GM10248 (cell line): ENCODE data around the gene GSK3A.

Source experiments
- CTCF ChIA-PET: fragments of 300-600 bp; sonication (Branson Sonifier 250); formaldehyde crosslinking; extraction: SDS; loops from one replicate; lab custom pipeline; 2021; ENCODE audit warnings: antibody characterized with exemption; lab: Yijun Ruan, JAX
- POLR2A ChIA-PET: fragments of 350-650 bp; sonication (Branson Sonifier 250); formaldehyde crosslinking; extraction: SDS; loops from one replicate; lab custom pipeline; 2020; ENCODE audit warnings: antibody characterized with exemption; lab: Yijun Ruan, JAX
- DNase-seq: peaks from one replicate; pipeline ENCODE4 v3.0.0; 2012; ENCODE audit errors: extremely low spot score
- TF ChIP-seq, protein P1 (sequence below): IDR thresholded peaks from 2 replicates; pipeline ENCODE4 v1.5.1; 2012; ENCODE audit warnings: mild to moderate bottlenecking, low read depth; ENCODE audit errors: extremely low read depth, missing control alignments, control extremely low read depth

Gene GSK3A

DNA sequence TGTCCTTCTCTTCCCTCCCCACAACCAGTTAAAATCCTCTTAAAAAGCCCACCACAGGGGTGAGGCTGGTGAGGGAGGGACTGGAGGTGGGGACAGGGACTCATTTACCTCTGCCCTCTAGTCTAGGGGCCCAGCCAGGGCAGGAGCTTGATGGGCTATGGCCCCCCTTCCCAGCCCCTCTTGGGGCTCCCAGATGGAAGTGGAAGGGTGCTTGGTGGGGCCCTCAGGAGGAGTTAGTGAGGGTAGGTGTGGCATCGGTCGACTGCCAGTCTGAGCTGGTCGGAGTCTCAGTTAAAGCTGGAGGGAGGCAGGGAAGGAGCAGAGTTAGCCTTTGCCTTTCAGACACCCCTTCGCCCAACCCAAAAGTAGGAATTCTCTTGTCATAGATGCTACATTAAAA, 11.8 kb downstream of the GSK3A start:
- POLR2A ChIA-PET, result no interaction called here
- TF ChIP-seq, protein P1, sequence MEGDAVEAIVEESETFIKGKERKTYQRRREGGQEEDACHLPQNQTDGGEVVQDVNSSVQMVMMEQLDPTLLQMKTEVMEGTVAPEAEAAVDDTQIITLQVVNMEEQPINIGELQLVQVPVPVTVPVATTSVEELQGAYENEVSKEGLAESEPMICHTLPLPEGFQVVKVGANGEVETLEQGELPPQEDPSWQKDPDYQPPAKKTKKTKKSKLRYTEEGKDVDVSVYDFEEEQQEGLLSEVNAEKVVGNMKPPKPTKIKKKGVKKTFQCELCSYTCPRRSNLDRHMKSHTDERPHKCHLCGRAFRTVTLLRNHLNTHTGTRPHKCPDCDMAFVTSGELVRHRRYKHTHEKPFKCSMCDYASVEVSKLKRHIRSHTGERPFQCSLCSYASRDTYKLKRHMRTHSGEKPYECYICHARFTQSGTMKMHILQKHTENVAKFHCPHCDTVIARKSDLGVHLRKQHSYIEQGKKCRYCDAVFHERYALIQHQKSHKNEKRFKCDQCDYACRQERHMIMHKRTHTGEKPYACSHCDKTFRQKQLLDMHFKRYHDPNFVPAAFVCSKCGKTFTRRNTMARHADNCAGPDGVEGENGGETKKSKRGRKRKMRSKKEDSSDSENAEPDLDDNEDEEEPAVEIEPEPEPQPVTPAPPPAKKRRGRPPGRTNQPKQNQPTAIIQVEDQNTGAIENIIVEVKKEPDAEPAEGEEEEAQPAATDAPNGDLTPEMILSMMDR, result no peak
- no peak for DNase-seq
- CTCF ChIA-PET, result interaction anchor here (1.0 to 2.0 kb wide), 5 partner anchors 9 to 66 kb away, joined by 3 to 6 read pairs (median 4); partner anchors contain the start of gene ZNF526

- TF ChIP-seq, protein P1, result no peak
- DNase-seq, result no peak
- ChIA-PET CTCF (interaction anchor here (1.1 to 2.0 kb wide), 6 partner anchors 9 to 66 kb away, joined by 3 to 6 read pairs (median 4); partner anchors contain the start of gene ZNF526), POLR2A (no interaction called here)
Measured at GRCh38 chr19:42229855-42230351, 12.5 kb downstream of the GSK3A start.

DNA sequence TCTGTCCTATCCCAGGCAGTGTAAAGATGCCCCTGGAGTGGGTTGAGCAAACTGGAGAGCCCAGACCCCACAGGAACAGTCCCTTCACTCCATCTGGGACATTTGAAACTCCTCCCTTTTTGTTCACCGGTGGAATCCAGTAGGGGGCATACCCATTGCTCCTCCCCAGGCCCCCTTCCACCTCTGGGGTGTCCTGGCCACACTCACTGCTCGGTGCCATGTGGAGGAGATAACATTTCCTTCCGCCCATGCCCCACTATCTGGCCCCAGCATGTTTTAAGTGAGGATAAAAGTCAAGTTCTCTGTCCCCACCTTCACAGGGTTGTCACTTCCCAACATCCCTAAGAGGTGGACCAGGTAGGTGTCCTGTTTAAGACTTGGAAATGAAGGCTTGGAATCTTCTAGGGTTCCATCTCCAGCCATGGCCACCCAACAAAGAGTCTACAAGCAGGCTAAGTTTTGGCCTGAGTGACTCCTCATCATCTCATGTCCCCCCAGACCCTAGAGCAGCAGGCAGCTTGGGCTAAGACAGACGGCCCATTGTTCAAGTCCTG, 13.0 kb downstream of the GSK3A start:
- ChIA-PET CTCF (interaction anchor here (1.1 to 2.0 kb wide), 6 partner anchors 9 to 67 kb away, joined by 3 to 6 read pairs (median 4); partner anchors contain the start of gene ZNF526), POLR2A (no interaction called here)
- TF ChIP-seq, protein P1, result no peak
- no peak for DNase-seq

GRCh38 chr19:42228641-42229040, 13.8 kb downstream of the GSK3A start:
- ChIA-PET CTCF (interaction anchor here (1.2 to 1.3 kb wide), 2 partner anchors 18 to 67 kb away, joined by 3 to 5 read pairs; no protein-coding TSS in a partner anchor), POLR2A (interaction anchor here (0.6 to 0.8 kb wide), 2 partner anchors 10 to 74 kb away, joined by 4 to 5 read pairs; partner anchors contain the start of gene PAFAH1B3)
- TF ChIP-seq, protein P1, result no peak
- no peak for DNase-seq

DNA sequence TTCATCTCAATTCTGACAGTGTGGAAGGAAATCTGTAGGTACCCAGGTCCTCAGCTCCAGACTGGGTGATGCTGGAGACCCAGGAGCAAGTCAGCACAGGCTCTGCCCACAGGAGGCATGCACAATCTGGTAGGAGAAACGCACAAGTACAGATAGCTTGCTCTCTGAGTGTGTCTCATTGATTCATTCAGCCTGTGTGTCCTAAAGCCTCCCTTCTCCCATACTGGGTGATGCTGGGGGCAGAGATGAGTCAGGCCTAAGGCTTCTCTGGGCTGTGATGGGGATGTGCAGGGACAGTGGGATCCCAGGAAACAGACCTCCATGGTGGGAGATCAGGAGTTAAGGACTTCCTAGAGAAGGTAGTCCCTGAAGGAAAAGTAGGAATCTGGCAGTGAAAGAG, 15.5 kb downstream of the GSK3A start:
- TF ChIP-seq, protein P1, result no peak
- DNase-seq, result no peak
- ChIA-PET POLR2A (no interaction called here), CTCF (interaction anchor here (0.9 to 3.6 kb wide), 4 partner anchors 8 to 53 kb away, joined by 3 to 13 read pairs (median 4); partner anchors contain the start of gene GSK3A)

- ChIA-PET CTCF (interaction anchor here (0.7 to 3.6 kb wide), 5 partner anchors 9 to 60 kb away, joined by 3 to 13 read pairs (median 3); partner anchors contain the start of gene GSK3A), POLR2A (no interaction called here)
- no peak for DNase-seq
- TF ChIP-seq, protein P1, result no peak
Measured at GRCh38 chr19:42225718-42226292, 16.6 kb downstream of the GSK3A start.
